Measurements from ENCODE around the gene CHRDL1. TPM values are rescaled to one million over a fixed set of nuclear protein-coding genes. Genes with fewer than 3 reads are reported as not detected.
"Not testable (repeated sequence)": the region's sequence is repeated elsewhere in the genome, so short reads cannot be mapped to it uniquely, and the experiment has no call there.

The CHRDL1 gene
- polyA plus RNA-seq, 1 donor from 2014 or later: not detected

DNA sequence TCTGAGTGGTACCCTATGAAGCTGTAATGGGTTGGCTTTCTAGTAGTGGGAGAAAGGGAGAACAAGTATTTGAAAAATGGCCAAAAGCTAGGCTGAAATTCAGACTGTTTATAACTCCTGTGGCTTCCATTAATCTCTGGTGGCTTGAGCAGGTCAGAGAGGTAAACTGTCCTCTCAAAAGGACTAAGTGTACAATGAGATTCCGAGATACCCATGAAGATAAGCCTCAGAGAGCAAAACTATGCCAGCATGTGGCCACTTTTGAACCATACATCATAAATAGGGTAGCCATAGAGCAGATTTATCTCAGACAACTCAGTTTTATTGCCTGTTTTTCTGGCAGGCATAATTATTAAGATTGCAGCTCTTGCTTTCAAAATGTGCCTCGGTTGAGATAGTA is 89.2 kb downstream of the CHRDL1 start:
- Mint-ChIP-seq H3K36me3 (no peaks in the 10 kb centered on the region), H3K4me3 (no peak overlapping the region), H3K4me1 (no peaks in the 10 kb centered on the region), H3K27ac (no peak overlapping the region), H3K27me3 (peaks cover 2% of the 10 kb centered on the region), H3K9me3 (peaks cover 0 to 4% (median 2%) of the 10 kb centered on the region in 3 donors)

DNA sequence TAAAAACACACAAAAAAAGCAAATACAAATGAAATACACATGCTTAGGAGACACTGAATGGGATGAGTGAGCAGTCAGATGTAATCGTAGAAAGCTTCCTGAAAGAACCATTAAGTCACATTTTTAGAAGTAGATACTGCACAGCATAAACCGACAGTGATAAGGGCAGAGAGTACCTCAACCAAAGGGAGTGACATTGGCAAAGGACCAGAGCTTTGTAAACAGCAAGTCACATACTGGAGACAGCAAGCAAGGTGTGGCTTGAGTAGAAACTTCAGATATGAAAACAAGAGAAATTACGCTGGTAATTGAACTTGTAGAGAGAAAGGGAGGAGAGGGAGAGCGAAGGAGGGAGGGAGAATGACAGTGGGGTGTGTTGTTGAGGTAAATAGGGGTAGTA is 92.0 kb downstream of the CHRDL1 start:
- Mint-ChIP-seq H3K9me3 (peaks cover 0 to 4% (median 2%) of the 10 kb centered on the region in 3 donors), H3K36me3 (no peaks in the 10 kb centered on the region), H3K4me1 (no peaks in the 10 kb centered on the region), H3K27ac (no peak overlapping the region), H3K4me3 (no peak overlapping the region), H3K27me3 (peaks cover 2% of the 10 kb centered on the region)

GRCh38 chrX:110699109-110699508 is 96.5 kb downstream of the CHRDL1 start:
- no peaks in the 10 kb centered on the region for H3K36me3 Mint-ChIP-seq
- no peaks in the 10 kb centered on the region for H3K9me3 Mint-ChIP-seq
- H3K4me3 Mint-ChIP-seq: no peak overlapping the region
- H3K27me3 Mint-ChIP-seq: peaks cover 2% of the 10 kb centered on the region
- H3K4me1 Mint-ChIP-seq: no peaks in the 10 kb centered on the region
- H3K27ac Mint-ChIP-seq: no peak overlapping the region

DNA sequence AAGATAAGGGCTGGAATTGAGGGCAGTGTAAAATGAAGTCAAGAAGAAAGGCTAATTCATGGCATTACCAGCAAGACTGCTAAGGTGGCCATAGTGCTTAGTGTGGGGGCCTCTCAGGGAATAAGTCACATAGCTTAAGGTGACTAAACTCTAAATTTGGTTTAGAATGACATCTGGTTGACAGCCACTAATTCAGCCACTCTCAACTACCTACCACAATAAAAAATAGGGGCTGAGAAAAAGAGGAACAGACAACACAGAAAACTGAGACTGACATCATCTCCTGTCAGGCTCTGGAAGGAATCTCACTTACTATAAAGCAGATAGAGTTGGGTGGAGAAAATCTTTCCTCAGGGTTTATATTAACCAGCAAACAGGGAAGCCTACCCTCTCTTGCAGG is 96.9 kb downstream of the CHRDL1 start:
- no peak overlapping the region for H3K27ac Mint-ChIP-seq
- H3K9me3 Mint-ChIP-seq: no peaks in the 10 kb centered on the region
- H3K36me3 Mint-ChIP-seq: no peaks in the 10 kb centered on the region
- no peak overlapping the region for H3K4me3 Mint-ChIP-seq
- no peaks in the 10 kb centered on the region for H3K4me1 Mint-ChIP-seq
- peaks cover 2% of the 10 kb centered on the region for H3K27me3 Mint-ChIP-seq

DNA sequence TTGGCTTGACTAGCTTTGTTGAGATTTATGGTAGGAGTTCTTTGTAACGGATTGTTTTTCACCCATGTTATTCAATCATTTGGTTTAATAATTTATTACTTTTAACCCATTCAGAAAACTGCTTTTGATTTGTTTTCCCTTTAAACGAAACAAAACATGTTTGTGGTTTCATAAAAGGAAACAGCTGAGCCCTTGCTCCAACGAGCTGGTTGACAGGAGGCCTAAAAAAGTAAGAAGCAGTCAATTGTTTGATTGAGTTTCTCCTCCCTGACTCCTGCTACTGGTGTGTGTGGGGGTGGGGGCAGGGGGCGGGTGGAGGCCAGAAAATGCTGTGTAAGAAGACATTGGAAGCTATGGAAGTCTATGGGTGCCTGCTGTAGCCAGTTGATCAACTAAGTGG is 102.8 kb downstream of the CHRDL1 start:
- no peaks in the 10 kb centered on the region for H3K4me1 Mint-ChIP-seq
- H3K36me3 Mint-ChIP-seq: no peaks in the 10 kb centered on the region
- no peaks in the 10 kb centered on the region for H3K9me3 Mint-ChIP-seq
- H3K4me3 Mint-ChIP-seq: no peak overlapping the region
- no peak overlapping the region for H3K27ac Mint-ChIP-seq
- H3K27me3 Mint-ChIP-seq: no peaks in the 10 kb centered on the region

DNA sequence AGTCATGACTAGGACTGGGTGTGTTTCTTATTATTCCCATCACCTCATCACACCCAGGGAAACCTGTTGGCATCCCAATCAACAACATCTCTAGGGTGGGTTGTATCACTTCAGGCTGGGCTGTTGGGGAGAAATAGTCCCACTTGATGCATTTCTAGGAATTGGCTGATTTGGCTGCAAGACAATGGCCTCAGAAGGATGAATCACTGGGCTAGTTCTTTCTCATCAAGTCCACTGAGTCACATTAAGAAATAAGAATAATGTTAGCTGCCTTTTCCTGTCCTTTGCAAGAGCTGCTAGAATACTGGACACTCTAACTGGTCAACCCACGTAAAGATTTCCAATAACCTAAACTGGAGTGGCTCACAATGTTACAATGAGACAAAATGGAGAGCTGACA is 104.2 kb downstream of the CHRDL1 start:
- H3K4me1 Mint-ChIP-seq: no peaks in the 10 kb centered on the region
- H3K9me3 Mint-ChIP-seq: no peaks in the 10 kb centered on the region
- H3K27ac Mint-ChIP-seq: no peak overlapping the region
- H3K36me3 Mint-ChIP-seq: no peaks in the 10 kb centered on the region
- H3K4me3 Mint-ChIP-seq: no peak overlapping the region
- no peaks in the 10 kb centered on the region for H3K27me3 Mint-ChIP-seq

- H3K9me3 Mint-ChIP-seq: no peaks in the 10 kb centered on the region
- no peak overlapping the region for H3K4me3 Mint-ChIP-seq
- no peaks in the 10 kb centered on the region for H3K4me1 Mint-ChIP-seq
- H3K27me3 Mint-ChIP-seq: no peaks in the 10 kb centered on the region
- H3K36me3 Mint-ChIP-seq: no peaks in the 10 kb centered on the region
- H3K27ac Mint-ChIP-seq: no peak overlapping the region
These were observed 111.0 kb downstream of the CHRDL1 start for GRCh38 chrX:110684653-110685052.

- no peaks in the 10 kb centered on the region for H3K4me1 Mint-ChIP-seq
- no peaks in the 10 kb centered on the region for H3K27me3 Mint-ChIP-seq
- no peak overlapping the region for H3K4me3 Mint-ChIP-seq
- H3K27ac Mint-ChIP-seq: no peak overlapping the region
- no peaks in the 10 kb centered on the region for H3K9me3 Mint-ChIP-seq
- H3K36me3 Mint-ChIP-seq: no peaks in the 10 kb centered on the region
These were observed 111.7 kb downstream of the CHRDL1 start for GRCh38 chrX:110683925-110684324.

DNA sequence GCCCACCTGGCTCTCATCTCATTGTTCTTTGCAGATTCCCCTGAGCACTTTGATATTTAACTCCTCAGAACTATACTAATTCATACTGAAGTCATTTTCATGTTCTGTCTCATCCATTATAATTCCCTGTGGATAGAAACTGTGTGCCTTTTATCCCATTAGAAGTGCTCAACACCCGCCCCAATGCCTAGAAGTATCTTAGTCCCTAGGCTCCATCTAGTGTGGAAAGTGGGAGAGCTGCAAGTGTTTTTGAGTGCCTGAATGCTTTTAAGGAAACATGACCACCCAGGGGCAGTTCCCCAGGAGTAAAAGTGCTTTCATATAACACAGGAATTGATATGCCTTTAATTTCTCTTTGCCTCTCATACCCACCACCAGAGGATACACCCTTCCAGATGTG is 117.0 kb downstream of the CHRDL1 start:
- H3K36me3 Mint-ChIP-seq: no peaks in the 10 kb centered on the region
- no peaks in the 10 kb centered on the region for H3K9me3 Mint-ChIP-seq
- no peaks in the 10 kb centered on the region for H3K27me3 Mint-ChIP-seq
- no peaks in the 10 kb centered on the region for H3K4me1 Mint-ChIP-seq
- H3K27ac Mint-ChIP-seq: no peak overlapping the region
- H3K4me3 Mint-ChIP-seq: no peak overlapping the region

DNA sequence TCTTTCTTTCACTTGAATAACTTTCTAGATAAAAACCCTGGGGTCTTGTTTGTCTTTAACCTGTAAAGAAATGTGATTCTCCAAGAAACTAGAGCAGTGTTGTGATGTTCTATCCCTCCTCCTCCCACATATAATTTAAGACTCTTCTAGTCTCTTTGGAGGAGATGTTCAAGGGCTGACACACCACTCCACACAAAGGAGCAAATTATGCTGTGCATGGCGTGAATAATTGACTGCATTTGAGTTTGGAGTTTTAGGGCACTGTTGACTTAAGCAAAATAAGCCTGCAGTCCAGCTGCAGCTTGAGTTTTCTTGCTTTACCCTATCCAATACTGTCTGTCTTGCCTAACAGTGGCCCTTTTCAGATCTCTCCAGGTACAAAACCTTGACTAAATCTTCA is 119.7 kb downstream of the CHRDL1 start:
- Mint-ChIP-seq H3K4me1 (peaks cover 0 to 2% (median 0%) of the 10 kb centered on the region in 3 donors), H3K9me3 (peaks cover 0 to 2% (median 0%) of the 10 kb centered on the region in 3 donors), H3K4me3 (no peak overlapping the region), H3K36me3 (no peaks in the 10 kb centered on the region), H3K27ac (no peak overlapping the region), H3K27me3 (no peaks in the 10 kb centered on the region)

GRCh38 chrX:110671068-110671803 is 124.4 kb downstream of the CHRDL1 start:
- no peak overlapping the region for H3K27ac Mint-ChIP-seq
- H3K4me3 Mint-ChIP-seq: no peak overlapping the region
- peaks cover 0 to 2% (median 0%) of the 10 kb centered on the region in 3 donors for H3K4me1 Mint-ChIP-seq
- peaks cover 0 to 4% (median 0%) of the 10 kb centered on the region in 3 donors for H3K9me3 Mint-ChIP-seq
- H3K27me3 Mint-ChIP-seq: no peaks in the 10 kb centered on the region
- H3K36me3 Mint-ChIP-seq: no peaks in the 10 kb centered on the region

DNA sequence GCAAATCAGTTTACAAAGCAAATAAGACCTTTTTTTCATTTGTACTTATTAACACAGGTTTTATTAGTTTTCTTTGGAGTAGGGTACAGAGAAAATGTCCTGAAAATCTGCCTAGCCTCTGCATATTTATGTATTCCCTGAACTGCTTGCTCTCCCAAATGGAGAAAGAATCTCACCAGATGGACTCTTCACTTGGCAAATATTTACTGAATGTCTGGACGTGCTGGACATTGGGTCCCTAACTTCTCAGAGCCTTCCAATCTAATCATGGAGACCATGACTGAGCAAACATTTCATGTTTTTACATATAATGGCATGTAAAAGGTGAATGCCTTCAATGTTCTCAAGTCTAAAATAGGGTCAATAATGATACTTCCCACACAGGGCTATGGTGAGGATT is 126.0 kb downstream of the CHRDL1 start:
- no peak overlapping the region for H3K4me3 Mint-ChIP-seq
- H3K36me3 Mint-ChIP-seq: no peaks in the 10 kb centered on the region
- peaks cover 0 to 4% (median 0%) of the 10 kb centered on the region in 3 donors for H3K9me3 Mint-ChIP-seq
- no peaks in the 10 kb centered on the region for H3K27me3 Mint-ChIP-seq
- no peak overlapping the region for H3K27ac Mint-ChIP-seq
- peaks cover 0 to 2% (median 0%) of the 10 kb centered on the region in 3 donors for H3K4me1 Mint-ChIP-seq

DNA sequence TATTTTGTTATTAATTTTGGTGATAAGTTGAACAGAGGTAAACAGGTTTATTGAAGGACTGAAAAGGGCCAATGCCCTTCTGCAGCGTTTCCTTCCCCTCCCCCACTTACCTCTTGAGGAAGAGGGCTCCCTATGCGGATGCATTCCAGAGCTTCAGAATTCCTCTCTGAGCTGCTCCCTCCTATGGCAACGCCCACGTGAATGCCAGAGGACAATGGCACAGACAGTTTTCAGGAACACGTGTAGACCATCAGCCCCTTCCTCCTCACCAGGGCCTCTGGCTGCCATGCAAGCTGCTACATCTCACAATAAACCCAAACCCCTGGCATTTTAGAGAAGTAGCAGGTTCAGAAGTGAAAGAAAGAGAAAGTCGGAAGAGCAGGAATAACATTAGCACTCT is 127.9 kb downstream of the CHRDL1 start:
- Mint-ChIP-seq H3K4me3 (no peak overlapping the region), H3K4me1 (peaks cover 0 to 2% (median 0%) of the 10 kb centered on the region in 3 donors), H3K27me3 (no peaks in the 10 kb centered on the region), H3K27ac (no peak overlapping the region), H3K36me3 (no peaks in the 10 kb centered on the region), H3K9me3 (peaks cover 0 to 2% (median 0%) of the 10 kb centered on the region in 3 donors)

- H3K27ac Mint-ChIP-seq: no peak overlapping the region
- H3K9me3 Mint-ChIP-seq: peaks cover 0 to 2% (median 0%) of the 10 kb centered on the region in 3 donors
- no peak overlapping the region for H3K4me3 Mint-ChIP-seq
- H3K36me3 Mint-ChIP-seq: no peaks in the 10 kb centered on the region
- H3K27me3 Mint-ChIP-seq: no peaks in the 10 kb centered on the region
- no peaks in the 10 kb centered on the region for H3K4me1 Mint-ChIP-seq
These were observed 130.2 kb downstream of the CHRDL1 start for GRCh38 chrX:110665223-110666002.

- Mint-ChIP-seq H3K27me3 (peaks cover 1% of the 10 kb centered on the region), H3K36me3 (no peaks in the 10 kb centered on the region), H3K9me3 (peaks cover 0 to 6% (median 0%) of the 10 kb centered on the region in 3 donors)
These were observed 138.5 kb downstream of the CHRDL1 start for GRCh38 chrX:110657073-110657472.

GRCh38 chrX:110654280-110654679 is 141.3 kb downstream of the CHRDL1 start:
- not testable (repeated sequence) for H3K4me3 Mint-ChIP-seq, H3K36me3 Mint-ChIP-seq, H3K27ac Mint-ChIP-seq, H3K4me1 Mint-ChIP-seq, H3K9me3 Mint-ChIP-seq, H3K27me3 Mint-ChIP-seq

More at GRCh38 chrX:110657073-110657472, 138.5 kb downstream of the CHRDL1 start:
- Mint-ChIP-seq H3K27ac (no peak overlapping the region), H3K4me3 (no peak overlapping the region), H3K4me1 (no peaks in the 10 kb centered on the region)
